Measurements from ENCODE around the gene FRYL. TPM values are rescaled to one million over a fixed set of nuclear protein-coding genes. Genes with fewer than 3 reads are reported as not detected.
"Not testable (repeated sequence)": the region's sequence is repeated elsewhere in the genome, so short reads cannot be mapped to it uniquely, and the experiment has no call there.

FRYL gene
- total RNA-seq, 1 experiment from 2014 or later, result 28.7 TPM

GRCh38 chr4:48786549-48786948 is 6.5 kb upstream of the FRYL start:
- no peak for DNase-seq (ENCODE audit: low read depth)

- no peak for DNase-seq (ENCODE audit: low read depth)
Observed at GRCh38 chr4:48785302-48785701, 5.2 kb upstream of the FRYL start.

GRCh38 chr4:48781968-48782367 is 1.9 kb upstream of the FRYL start:
- no peak for DNase-seq (ENCODE audit: low read depth)

- peak; percentile 47 for DNase-seq (ENCODE audit: low read depth)
Observed at GRCh38 chr4:48780865-48781214, 761 bp upstream of the FRYL start.

- peak; percentile 61 for DNase-seq (ENCODE audit: low read depth)
Observed at GRCh38 chr4:48779095-48779997, 733 bp downstream of the FRYL start.

GRCh38 chr4:48778431-48779094 is 1.5 kb downstream of the FRYL start:
- DNase-seq (ENCODE audit: low read depth), result no peak

GRCh38 chr4:48777739-48778138 is 2.3 kb downstream of the FRYL start:
- DNase-seq (ENCODE audit: low read depth), result no peak

- no peak for DNase-seq (ENCODE audit: low read depth)
Observed at GRCh38 chr4:48774760-48775710, 5.0 kb downstream of the FRYL start.

- no peak for DNase-seq (ENCODE audit: low read depth)
Observed at GRCh38 chr4:48772556-48772955, 7.5 kb downstream of the FRYL start.

GRCh38 chr4:48767055-48767929 is 12.8 kb downstream of the FRYL start:
- no peak for DNase-seq (ENCODE audit: low read depth)

- no peak for DNase-seq (ENCODE audit: low read depth)
Observed at GRCh38 chr4:48766131-48766792, 13.8 kb downstream of the FRYL start.

GRCh38 chr4:48762408-48762807 is 17.7 kb downstream of the FRYL start:
- no peak for DNase-seq (ENCODE audit: low read depth)

- DNase-seq (ENCODE audit: low read depth), result no peak
Observed at GRCh38 chr4:48761286-48761685, 18.8 kb downstream of the FRYL start.

- not testable (repeated sequence) for DNase-seq (ENCODE audit: low read depth)
Observed at GRCh38 chr4:48758703-48759102, 21.4 kb downstream of the FRYL start.

- DNase-seq (ENCODE audit: low read depth), result peak; percentile 23
Observed at GRCh38 chr4:48756689-48757220, 23.3 kb downstream of the FRYL start.

GRCh38 chr4:48755281-48755680 is 24.8 kb downstream of the FRYL start:
- no peak for DNase-seq (ENCODE audit: low read depth)

GRCh38 chr4:48753159-48753558 is 26.9 kb downstream of the FRYL start:
- no peak for DNase-seq (ENCODE audit: low read depth)

GRCh38 chr4:48752726-48753125 is 27.4 kb downstream of the FRYL start:
- no peak for DNase-seq (ENCODE audit: low read depth)

GRCh38 chr4:48752246-48752645 is 27.8 kb downstream of the FRYL start:
- no peak for DNase-seq (ENCODE audit: low read depth)

- no peak for DNase-seq (ENCODE audit: low read depth)
Observed at GRCh38 chr4:48748949-48749596, 31.0 kb downstream of the FRYL start.
